Uterus (tissue), 4 donors: Measurements from ENCODE around the gene CCDC91. TPM values are rescaled to one million over a fixed set of nuclear protein-coding genes. Genes with fewer than 3 reads are reported as not detected.

Experiments
- DNase-seq, 2 donors: peaks; one replicate each; pipeline ENCODE4 v3.0.0-alpha.2; 2019 to 2020
- H3K27ac ChIP-seq, 2 donors: fragments of 200-600 bp; sonication (generic); 1 replicate in 1 of 2; 2 replicates in 1 of 2; pipeline ENCODE4 v1.5.1; 2016 to 2018
- H3K27me3 ChIP-seq, 2 donors: fragments of 200-600 bp; sonication (generic); one replicate each; pipeline ENCODE4 v1.5.1; 2018 to 2019; ENCODE audit warnings: control low read depth in 1 of 2
- H3K36me3 ChIP-seq, 2 donors: fragments of 200-600 bp; sonication (generic); one replicate each; pipeline ENCODE4 v1.5.1; 2019; ENCODE audit warnings: control low read depth in 1 of 2
- H3K4me1 ChIP-seq, 2 donors: fragments of 200-600 bp; sonication (generic); one replicate each; pipeline ENCODE4 v1.5.1; 2018 to 2019; ENCODE audit warnings: control low read depth in 1 of 2
- H3K4me3 ChIP-seq, 2 donors: fragments of 200-600 bp; sonication (generic); 1 replicate in 1 of 2; 2 replicates in 1 of 2; pipeline ENCODE4 v1.5.1; 2018 to 2019; ENCODE audit warnings: mild to moderate bottlenecking in 1 of 2
- H3K9me3 ChIP-seq, 2 donors: fragments of 200-600 bp; sonication (generic); one replicate each; pipeline ENCODE4 v1.5.1; 2019; ENCODE audit warnings: control low read depth in 1 of 2
- CTCF ChIP-seq, 4 experiments: fragments of 200-600 bp in 2 of 4; fragments of 450-650 bp in 2 of 4; sonication (generic) in 2 of 4; IDR thresholded peaks; one replicate each; pipeline ENCODE4 v1.5.1; 2016 to 2019; ENCODE audit warnings: antibody characterized with exemption in 4 of 4, mild to moderate bottlenecking in 2 of 4, moderate library complexity in 1 of 4
- POLR2A ChIP-seq, 2 donors: fragments of 450-650 bp; IDR thresholded peaks; one replicate each; pipeline ENCODE4 v1.6.1; 2016; ENCODE audit warnings: antibody characterized with exemption in 2 of 2, mild to moderate bottlenecking in 1 of 2, moderate library complexity in 1 of 2
- intact Hi-C: fragments of 100-400 bp; cut with DNase I; formaldehyde crosslinking; loops from one replicate; pipeline ENCODE4 v1.15.1; 2023; ENCODE audit warnings: low total_unique reads
- total RNA-seq, 4 donors: library from RNA; depleted of rRNA in 3 of 4; stranded (reverse); fragments of >200 nt in 3 of 4; gene quantifications; one replicate each; pipeline versions ENCODE4 v1.1.0 to v1.2.4, GENCODE V29; 2014 to 2023
- donor health status: DM: yes; HTN: yes; CAD: no.

Gene CCDC91
- total RNA-seq, 4 donors from 2014 or later = 24.7 to 49.7 (median 41.0) TPM

GRCh38 chr12:28390761-28391385, 200.6 kb downstream of the CCDC91 start:
- H3K27me3 ChIP-seq = no peaks in the 10 kb centered on the region
- DNase-seq = no peak
- TF ChIP-seq CTCF (IDR thresholded peaks at IDR 0.05) = no peak
- TF ChIP-seq POLR2A (IDR thresholded peaks at IDR 0.05) = no peak

GRCh38 chr12:28409892-28410291, 219.6 kb downstream of the CCDC91 start:
- intact Hi-C loops = no loop called here
- no peaks in the 10 kb centered on the region for H3K4me1 ChIP-seq
- DNase-seq = no peak
- H3K4me3 ChIP-seq = no peak overlapping the region
- H3K27me3 ChIP-seq = no peaks in the 10 kb centered on the region
- no peaks in the 10 kb centered on the region for H3K9me3 ChIP-seq
- H3K36me3 ChIP-seq = no peaks in the 10 kb centered on the region
- TF ChIP-seq CTCF (IDR thresholded peaks at IDR 0.05) (no peak), POLR2A (IDR thresholded peaks at IDR 0.05) (no peak)
- H3K27ac ChIP-seq = no peak overlapping the region

More at GRCh38 chr12:28390761-28391385, 200.6 kb downstream of the CCDC91 start:
- no peaks in the 10 kb centered on the region for H3K4me1 ChIP-seq
- H3K36me3 ChIP-seq = no peaks in the 10 kb centered on the region
- H3K4me3 ChIP-seq = no peak overlapping the region
- intact Hi-C loops = no loop called here
- peak overlapping the region in 1 of 2 donors; percentile 14 for H3K27ac ChIP-seq
- H3K9me3 ChIP-seq = no peaks in the 10 kb centered on the region

GRCh38 chr12:28413460-28414109, 223.3 kb downstream of the CCDC91 start:
- TF ChIP-seq POLR2A (IDR thresholded peaks at IDR 0.05) (no peak), CTCF (IDR thresholded peaks at IDR 0.05) (no peak)
- intact Hi-C loops = no loop called here
- Histone ChIP-seq H3K9me3 (no peaks in the 10 kb centered on the region), H3K27me3 (no peaks in the 10 kb centered on the region), H3K27ac (no peak overlapping the region), H3K36me3 (no peaks in the 10 kb centered on the region), H3K4me1 (no peaks in the 10 kb centered on the region), H3K4me3 (no peak overlapping the region)
- no peak for DNase-seq

DNA sequence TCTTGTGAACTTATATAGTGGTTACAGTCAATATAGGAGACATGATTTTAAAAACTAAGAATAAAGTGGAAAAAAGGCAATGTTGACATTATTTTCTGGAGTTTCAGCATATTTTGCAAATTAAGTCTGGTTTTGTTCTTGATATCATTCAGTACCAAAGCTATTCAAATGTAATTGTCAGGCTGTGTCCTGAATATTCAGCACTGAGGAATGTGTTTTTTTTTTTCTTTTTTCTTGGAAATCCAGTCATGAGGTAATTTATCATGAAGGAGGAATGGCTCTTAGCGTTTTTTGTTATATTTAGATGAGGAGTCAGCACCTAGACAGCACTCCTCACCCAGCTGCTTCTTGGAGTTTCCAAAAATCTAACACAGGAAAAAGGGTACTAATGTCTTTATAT, 225.5 kb downstream of the CCDC91 start:
- Histone ChIP-seq H3K27me3 (no peaks in the 10 kb centered on the region), H3K4me1 (no peaks in the 10 kb centered on the region), H3K36me3 (no peaks in the 10 kb centered on the region), H3K9me3 (no peaks in the 10 kb centered on the region), H3K27ac (peak overlapping the region; percentile 55 to 79), H3K4me3 (no peak overlapping the region)
- intact Hi-C loops = no loop called here
- TF ChIP-seq POLR2A (IDR thresholded peaks at IDR 0.05) (no peak), CTCF (IDR thresholded peaks at IDR 0.05) (no peak)
- DNase-seq = no peak

DNA sequence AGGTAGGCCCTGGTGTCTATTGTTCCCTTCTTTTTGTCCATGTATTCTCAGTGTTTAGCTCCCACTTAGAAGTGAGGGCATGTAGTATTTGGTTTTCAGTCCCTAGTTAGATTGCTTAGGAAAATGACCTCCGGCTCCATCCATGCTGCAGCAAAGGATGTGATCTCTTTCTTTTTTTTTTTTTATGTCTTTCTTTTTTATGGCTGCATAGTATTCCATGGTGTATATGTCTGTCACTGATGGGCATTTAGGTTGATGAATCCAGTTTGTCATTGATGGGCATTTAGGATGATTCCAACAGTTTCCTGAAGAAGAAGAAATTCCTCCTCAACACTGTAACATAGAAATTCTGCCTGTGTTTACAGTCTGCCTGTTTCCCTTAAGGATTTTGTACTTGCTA, 231.1 kb downstream of the CCDC91 start:
- Histone ChIP-seq H3K36me3 (no peaks in the 10 kb centered on the region), H3K9me3 (no peaks in the 10 kb centered on the region), H3K27ac (no peak overlapping the region), H3K27me3 (no peaks in the 10 kb centered on the region), H3K4me1 (no peaks in the 10 kb centered on the region), H3K4me3 (no peak overlapping the region)
- intact Hi-C loops = no loop called here
- no peak for DNase-seq
- TF ChIP-seq CTCF (IDR thresholded peaks at IDR 0.05) (no peak), POLR2A (IDR thresholded peaks at IDR 0.05) (no peak)
